GM21529 (cell line): Measurements from ENCODE around the gene FUT7.

Source experiments
- ATAC-seq: cut with Tn5 transposase; IDR thresholded peaks from one replicate; pipeline ENCODE4 v1.9.1; 2021; ENCODE audit not compliant: unreplicated experiment

Gene FUT7

GRCh38 chr9:137019891-137020683 lies 11.8 kb downstream of the FUT7 start:
- ATAC-seq: no peak

GRCh38 chr9:137018761-137019559 lies 12.9 kb downstream of the FUT7 start:
- no peak for ATAC-seq

DNA sequence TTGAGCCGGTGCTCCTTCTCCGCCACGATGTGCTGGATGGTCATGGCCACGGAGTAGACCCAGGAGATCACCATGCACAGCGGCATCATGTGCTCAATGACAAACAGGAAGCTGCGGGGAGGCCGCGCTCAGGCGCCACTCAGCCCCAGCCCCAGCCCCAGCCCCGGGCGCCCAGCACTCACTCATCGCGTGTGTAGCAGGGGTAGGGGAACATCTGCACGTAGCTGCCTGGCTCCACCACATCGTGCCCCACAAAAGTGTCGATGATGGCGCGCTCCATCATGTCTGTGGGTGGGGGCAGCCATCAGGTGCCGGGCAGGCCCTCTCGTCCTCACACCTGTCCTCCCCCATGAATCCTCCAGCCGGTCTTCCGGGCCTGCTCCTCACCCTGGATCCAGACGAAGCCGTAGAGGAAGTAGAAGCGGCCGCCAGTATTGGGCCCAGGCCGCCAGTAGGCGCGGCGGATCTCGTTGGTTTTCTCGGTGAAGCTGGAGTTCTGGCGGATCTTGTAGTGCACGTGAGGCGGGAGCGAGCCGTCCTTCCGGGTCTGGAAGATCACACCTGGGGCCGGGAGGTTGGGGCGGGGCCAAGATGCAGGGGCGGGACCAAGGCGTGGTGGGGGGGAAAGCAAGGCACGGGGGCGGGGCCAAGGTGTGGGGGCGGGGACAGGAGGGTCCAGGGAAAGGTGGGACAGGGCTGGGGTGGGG lies 13.9 kb downstream of the FUT7 start:
- no peak for ATAC-seq

DNA sequence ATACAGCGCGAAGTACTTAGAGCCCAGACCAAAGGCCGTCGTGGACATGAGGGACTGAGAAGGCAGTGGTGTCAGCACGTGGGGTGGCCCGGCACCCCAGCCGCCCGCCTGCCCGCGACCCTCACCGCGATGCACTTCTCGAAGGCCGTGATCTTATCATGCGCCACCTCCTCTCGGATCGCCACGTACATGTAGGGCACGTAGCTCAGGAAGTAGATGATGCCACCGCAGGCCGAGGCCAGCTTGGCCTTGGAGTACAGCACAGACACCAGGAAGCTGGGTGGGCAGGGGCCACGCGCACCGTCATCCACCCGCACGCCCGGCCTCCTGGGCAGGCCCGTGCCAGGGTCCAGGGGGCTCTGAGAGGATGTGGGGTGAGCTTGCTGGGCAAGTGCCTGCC lies 14.8 kb downstream of the FUT7 start:
- ATAC-seq: no peak

- ATAC-seq: no peak
These were observed 15.5 kb downstream of the FUT7 start for GRCh38 chr9:137016436-137016835.

DNA sequence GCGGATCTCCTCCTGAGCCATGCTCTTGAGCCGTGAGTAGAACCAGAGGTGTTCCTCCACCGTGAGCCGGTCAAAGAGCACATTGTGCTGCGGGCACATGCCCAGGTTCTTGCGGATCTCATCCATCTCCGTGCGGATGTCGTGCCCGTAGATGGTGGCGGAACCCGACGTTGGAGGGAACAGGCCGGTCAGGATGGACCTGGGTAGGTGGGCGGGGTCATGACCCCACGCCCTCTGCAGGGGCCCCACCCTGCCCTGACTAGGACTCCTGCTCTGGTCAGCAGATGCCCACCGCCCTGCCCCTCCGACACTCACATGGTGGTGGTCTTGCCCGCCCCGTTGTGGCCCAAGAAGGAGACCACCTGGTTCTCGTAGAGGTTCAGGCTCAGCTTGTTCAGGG lies 15.9 kb downstream of the FUT7 start:
- no peak for ATAC-seq

DNA sequence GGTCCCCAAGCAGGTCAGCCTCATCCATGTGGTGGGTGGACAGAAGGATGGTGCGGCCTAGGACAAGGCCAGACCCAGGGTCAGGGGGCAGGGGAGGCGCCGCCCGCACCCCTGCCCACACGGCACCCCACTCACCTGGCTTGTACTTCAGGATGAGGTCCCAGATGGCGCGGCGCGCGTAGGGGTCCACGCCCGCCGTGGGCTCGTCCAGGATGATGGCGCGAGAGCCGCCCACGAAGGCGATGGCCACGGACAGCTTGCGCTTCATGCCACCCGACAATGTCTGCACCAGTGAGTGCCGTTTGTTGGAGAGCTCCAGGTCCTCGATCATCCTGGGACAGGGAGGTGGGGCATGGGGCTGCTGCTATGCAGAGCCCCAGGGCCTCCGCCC lies 16.4 kb downstream of the FUT7 start:
- ATAC-seq: no peak

DNA sequence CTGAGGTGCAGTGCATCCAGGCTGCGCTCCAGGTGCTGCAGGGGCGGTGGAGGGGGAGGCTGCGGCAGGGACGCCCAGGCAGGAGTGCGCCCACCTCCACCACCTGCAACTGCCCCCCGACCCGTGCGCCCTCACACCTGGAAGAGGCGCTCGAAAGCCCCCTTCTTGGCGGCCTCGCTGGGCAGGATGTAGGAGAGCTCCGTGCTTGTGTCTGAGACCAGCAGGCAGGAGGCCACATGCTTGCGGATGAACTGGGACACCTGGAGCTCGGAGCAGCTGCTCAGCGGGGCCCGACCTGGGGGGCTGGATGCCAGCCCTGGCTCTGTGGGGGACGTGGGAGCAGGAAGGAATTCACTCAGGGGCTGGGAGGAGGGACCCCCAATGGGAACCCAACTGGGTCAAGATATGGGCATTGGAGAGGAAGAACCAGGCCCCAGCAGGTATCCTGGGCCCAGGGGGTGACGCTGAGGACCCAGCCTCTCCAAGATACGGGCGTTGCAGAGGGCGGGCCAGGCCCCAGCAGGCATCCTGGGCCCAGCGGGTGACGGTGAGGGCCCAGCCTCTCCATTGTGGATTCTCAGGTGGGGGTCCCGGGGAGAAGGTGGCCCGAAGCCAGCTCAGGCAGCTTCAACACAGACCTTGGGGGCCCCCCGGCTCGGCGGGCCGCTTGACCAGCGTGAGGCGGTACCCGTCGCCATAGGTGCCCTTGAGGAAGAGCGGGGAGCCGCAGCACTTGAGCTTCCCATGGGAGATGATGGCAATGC lies 16.9 kb downstream of the FUT7 start:
- ATAC-seq: no peak

DNA sequence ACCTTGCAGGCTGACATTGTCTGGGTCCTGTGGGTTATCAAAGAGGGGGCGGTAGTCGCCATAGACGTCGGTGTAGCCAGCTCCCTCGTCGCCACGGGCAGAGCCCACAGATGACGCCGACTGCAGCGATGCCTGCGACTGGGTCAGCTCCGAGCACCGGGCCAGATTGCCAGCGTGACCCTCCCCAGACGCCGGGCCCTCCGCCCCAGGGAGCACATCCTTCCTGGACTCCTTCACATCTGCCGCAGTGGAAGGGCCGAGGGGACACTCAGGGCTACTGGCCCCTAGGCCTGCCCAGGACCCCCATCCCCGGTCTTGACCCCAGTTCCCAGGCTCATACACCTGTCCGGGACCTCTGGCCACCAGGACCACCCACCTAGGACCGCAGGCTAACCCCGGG lies 17.7 kb downstream of the FUT7 start:
- ATAC-seq: no peak

DNA sequence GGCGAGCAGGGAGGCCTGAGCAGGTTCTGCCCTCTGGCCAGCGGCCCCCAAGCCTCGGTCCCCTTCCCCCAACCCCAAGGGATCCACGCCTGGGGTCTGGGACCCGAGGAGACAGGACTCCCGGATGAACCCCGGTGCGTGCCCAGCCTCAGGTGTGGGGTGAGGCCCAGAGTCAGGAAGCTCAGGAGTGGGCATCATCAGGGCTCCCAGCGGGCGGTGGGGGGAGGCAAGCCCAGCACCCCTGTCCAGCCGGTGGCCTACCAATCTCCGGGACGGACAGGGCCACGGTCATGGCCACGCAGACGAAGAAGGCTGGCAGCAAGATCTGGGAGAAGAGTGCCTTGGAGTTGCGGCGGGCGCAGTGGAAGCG lies 18.3 kb downstream of the FUT7 start:
- ATAC-seq: no peak

GRCh38 chr9:137012694-137013570 lies 19.0 kb downstream of the FUT7 start:
- no peak for ATAC-seq

GRCh38 chr9:137011907-137012675 lies 19.8 kb downstream of the FUT7 start:
- ATAC-seq: no peak

DNA sequence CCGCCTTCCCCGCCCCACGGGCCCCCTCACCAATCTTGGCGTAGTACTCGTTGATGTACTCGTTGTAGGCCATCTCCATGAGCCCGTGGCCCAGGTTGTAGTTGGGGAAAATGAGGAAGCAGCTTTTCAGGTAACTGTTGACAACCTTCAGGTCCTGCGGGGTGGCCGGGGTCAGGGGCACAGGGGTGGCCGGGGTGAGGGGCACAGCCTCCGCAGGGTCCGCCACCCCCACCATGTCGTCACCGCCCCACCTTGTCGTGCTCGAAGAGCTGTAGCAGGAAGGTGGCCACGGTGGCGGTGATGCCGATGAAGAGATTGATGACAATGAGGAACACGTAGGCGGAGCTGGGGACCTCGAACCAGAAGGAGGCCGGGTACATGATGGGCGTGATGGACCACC lies 20.7 kb downstream of the FUT7 start:
- no peak for ATAC-seq

- ATAC-seq: no peak
These were observed 21.8 kb downstream of the FUT7 start for GRCh38 chr9:137009938-137010732.

DNA sequence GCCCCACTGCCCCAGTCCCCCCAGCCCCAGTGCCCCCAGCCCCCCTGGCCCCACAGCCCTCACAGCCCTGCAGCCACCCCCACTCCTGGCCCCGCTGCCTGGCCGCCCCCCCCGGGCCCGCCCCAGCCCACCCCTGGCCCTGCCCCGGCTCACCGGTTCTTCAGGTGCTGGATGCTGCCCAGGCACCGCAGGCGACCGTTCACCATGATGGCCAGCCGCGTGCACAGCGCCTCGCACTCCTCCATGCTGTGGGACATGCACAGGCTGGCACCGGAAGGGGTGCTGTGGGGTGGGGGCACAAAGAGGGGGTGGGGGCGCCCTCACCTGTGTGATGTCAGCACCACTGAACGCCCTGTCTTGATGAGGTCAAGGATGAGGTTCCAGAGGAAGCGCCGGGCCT lies 22.7 kb downstream of the FUT7 start:
- no peak for ATAC-seq

DNA sequence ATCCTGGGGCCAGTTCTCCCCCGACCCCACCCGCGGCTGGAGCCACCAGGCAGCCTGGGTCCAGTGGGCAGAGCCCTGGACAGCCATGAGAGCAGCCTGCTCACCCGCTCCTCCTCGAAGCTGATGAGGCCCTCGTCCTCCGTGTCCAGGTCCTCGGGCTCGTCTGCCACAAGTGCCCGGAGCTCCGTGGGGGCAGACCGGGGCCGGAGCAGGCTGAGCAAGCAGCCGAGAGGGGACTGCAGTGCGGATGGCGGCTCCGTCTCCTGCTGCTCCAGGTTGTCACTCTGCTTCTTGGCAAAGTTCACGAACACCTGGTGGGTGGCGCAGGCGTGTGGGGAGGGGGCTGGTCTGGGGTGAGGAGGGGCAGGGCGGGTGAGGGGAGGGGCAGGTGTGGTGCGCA lies 23.6 kb downstream of the FUT7 start:
- no peak for ATAC-seq

GRCh38 chr9:137007816-137008270 lies 24.0 kb downstream of the FUT7 start:
- ATAC-seq: no peak

DNA sequence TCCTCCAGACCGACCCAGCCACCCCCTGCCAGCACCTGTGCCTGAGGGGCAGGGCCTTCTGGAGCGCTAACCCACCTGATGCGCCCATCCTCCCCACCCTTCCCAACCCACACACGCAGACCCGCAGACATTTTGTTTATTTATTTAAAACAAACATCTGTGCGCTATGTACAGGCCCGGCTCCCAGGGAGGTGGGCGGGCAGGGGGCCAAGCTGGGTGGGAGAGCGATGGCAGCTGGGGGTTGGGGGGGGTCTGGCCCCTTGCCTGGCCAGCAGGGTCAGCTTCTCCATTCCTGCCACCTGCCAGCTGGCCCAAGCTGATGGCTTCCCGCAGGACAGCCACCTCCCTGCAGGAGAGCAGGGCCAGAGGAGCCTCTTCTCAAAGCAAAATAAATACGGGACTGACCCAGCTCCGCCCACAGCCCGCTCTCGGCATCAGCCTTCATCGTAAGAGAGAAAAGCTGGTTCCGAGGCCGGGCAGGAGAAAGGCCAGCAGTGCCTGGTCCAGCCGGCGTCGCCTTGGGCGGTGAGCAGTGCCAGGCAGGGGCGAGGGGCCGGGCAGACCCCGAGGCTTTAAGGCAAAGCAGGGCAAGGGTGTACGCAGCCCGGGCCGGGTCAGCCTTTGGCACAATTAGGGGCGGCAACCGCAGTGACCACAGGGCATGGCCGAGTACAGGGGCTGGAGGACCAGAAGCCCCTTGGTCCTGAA lies 24.6 kb downstream of the FUT7 start:
- no peak for ATAC-seq
